ENCODE results near the gene C1orf146. TPM values are rescaled to one million over a fixed set of nuclear protein-coding genes. Genes with fewer than 3 reads are reported as not detected.

Gene C1orf146
- total RNA-seq, 1 donor: not detected

DNA sequence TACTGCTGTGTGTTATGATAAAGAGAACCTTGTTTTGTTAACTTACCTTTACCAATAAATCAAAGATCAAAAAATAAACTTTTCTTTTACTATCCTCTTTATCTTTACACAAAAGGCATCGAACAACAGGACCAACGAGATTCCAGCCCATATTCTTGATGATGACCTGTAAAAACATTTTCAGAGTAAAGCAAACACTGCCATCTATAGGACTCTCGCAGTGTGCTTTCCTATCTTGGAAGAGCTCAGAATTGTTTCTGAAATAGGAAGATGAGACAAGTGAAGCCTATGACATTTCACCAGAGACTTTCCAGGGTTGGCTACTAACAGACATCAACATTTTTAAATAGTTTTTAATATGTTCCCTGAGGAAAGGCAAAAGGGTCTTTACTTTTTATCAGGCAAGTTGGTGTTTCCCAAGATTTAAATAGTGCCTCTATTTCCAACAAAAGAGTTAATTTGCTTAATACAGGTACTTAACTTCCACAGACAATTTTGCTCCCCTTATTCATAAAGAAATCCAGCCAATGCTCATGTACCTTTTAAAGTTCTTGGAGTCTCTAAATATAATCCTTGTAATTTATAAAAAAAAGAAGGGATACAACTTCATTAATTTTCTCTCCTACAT lies 73.8 kb downstream of the C1orf146 start:
- peak; percentile 79 for DNase-seq (ENCODE audit: low read depth)
- TF ChIP-seq, protein P1, sequence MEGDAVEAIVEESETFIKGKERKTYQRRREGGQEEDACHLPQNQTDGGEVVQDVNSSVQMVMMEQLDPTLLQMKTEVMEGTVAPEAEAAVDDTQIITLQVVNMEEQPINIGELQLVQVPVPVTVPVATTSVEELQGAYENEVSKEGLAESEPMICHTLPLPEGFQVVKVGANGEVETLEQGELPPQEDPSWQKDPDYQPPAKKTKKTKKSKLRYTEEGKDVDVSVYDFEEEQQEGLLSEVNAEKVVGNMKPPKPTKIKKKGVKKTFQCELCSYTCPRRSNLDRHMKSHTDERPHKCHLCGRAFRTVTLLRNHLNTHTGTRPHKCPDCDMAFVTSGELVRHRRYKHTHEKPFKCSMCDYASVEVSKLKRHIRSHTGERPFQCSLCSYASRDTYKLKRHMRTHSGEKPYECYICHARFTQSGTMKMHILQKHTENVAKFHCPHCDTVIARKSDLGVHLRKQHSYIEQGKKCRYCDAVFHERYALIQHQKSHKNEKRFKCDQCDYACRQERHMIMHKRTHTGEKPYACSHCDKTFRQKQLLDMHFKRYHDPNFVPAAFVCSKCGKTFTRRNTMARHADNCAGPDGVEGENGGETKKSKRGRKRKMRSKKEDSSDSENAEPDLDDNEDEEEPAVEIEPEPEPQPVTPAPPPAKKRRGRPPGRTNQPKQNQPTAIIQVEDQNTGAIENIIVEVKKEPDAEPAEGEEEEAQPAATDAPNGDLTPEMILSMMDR (IDR thresholded peaks at IDR 0.05; ENCODE audit: insufficient read depth, low read length): peak; percentile 80

More for the DNA sequence above, 73.8 kb downstream of the C1orf146 start:
- no peak overlapping the region for H3K4me3 ChIP-seq (ENCODE audit: low read depth, low read length)

Other genes with a start within 250 kb of the C1orf146 start
- 0.45 TPM in 1 of 2 replicates, not detected in the other for gene EPHX4, start 187.9 kb upstream of the C1orf146 start, total RNA-seq (ENCODE audit: low replicate concordance)
- gene SETSIP, start 142.5 kb upstream of the C1orf146 start, total RNA-seq (ENCODE audit: low replicate concordance): not detected in 2 replicates
- gene BTBD8, start 137.6 kb upstream of the C1orf146 start, total RNA-seq (ENCODE audit: low replicate concordance): 5.2 and 14.0 TPM in 2 replicates
- gene GLMN, start 81.1 kb downstream of the C1orf146 start, total RNA-seq (ENCODE audit: low replicate concordance): 3.8 and 18.0 TPM in 2 replicates
- gene RPAP2, start 81.1 kb downstream of the C1orf146 start, total RNA-seq (ENCODE audit: low replicate concordance): 4.4 and 16.1 TPM in 2 replicates

Data from fibroblast of the aortic adventitia (primary cell).